Body of pancreas (tissue), 4 donors: Measurements from ENCODE around the gene ANKMY1. TPM values are rescaled to one million over a fixed set of nuclear protein-coding genes. Genes with fewer than 3 reads are reported as not detected.
"Not testable (repeated sequence)": the region's sequence is repeated elsewhere in the genome, so short reads cannot be mapped to it uniquely, and the experiment has no call there.

Experiments used
- ATAC-seq: fragments of 150-250 bp; one replicate; pipeline ENCODE4 v1.9.1; 2016
- DNase-seq, 4 donors: peaks; one replicate each; pipeline ENCODE4 v3.0.0-alpha.2; 2019
- H3K27ac ChIP-seq, 4 donors: fragments of 200-600 bp; sonication (generic); 1 replicate in 3 of 4; 2 replicates in 1 of 4; pipeline versions ENCODE4 v1.5.1 to v1.6.1; 2016 to 2019; ENCODE audit warnings: mild to moderate bottlenecking in 1 of 4, mixed read lengths in 1 of 4, moderate library complexity in 1 of 4
- H3K27me3 ChIP-seq, 2 donors: fragments of 200-600 bp; sonication (generic); one replicate each; pipeline ENCODE4 v1.6.0; 2016; ENCODE audit warnings: mild to moderate bottlenecking in 1 of 2
- H3K36me3 ChIP-seq, 2 donors: fragments of 200-600 bp; sonication (generic); replicated peaks in 1 of 2; 2 replicates each; pipeline ENCODE4 v1.5.1; 2016; ENCODE audit warnings: low read depth in 2 of 2; ENCODE audit not compliant: insufficient read depth in 1 of 2
- H3K4me1 ChIP-seq: fragments of 200-600 bp; sonication (generic); one replicate; pipeline ENCODE4 v1.6.0; 2016
- H3K4me3 ChIP-seq, 2 donors: fragments of 200-600 bp; sonication (generic); 1 replicate in 1 of 2; 2 replicates in 1 of 2; pipeline ENCODE4 v1.5.1; 2016 to 2019
- H3K9me3 ChIP-seq, 3 donors: fragments of 200-600 bp; sonication (generic); 1 replicate in 2 of 3; 2 replicates in 1 of 3; pipeline ENCODE4 v1.5.1; 2016
- CTCF ChIP-seq, 7 experiments: fragments of 450-650 bp in 4 of 7; fragments of 200-600 bp in 3 of 7; sonication (generic) in 3 of 7; IDR thresholded peaks; one replicate each; pipeline ENCODE4 v1.5.1; 2016 to 2019; ENCODE audit warnings: antibody characterized with exemption in 7 of 7
- POLR2A ChIP-seq, 3 donors: fragments of 450-650 bp; IDR thresholded peaks; one replicate each; pipeline ENCODE4 v1.6.1; 2016; ENCODE audit warnings: antibody characterized with exemption in 3 of 3, mild to moderate bottlenecking in 2 of 3
- WGBS, 2 donors: methylation state at CpG; one replicate each; pipeline ENCODE4 v1.1.5; 2017; 5-methylcytosine and 5-hydroxymethylcytosine counted together
- intact Hi-C: fragments of 100-400 bp; cut with DNase I; formaldehyde crosslinking; loops from one replicate; pipeline ENCODE4 v1.15.1; 2023
- total RNA-seq, 2 donors: library from RNA; depleted of rRNA; stranded (reverse); fragments of >200 nt; gene quantifications; one replicate each; pipeline ENCODE4 v1.1.0, GENCODE V29; 2016

The ANKMY1 gene
- total RNA-seq, 2 donors from 2014 or later = 17.9 to 26.0 TPM

GRCh38 chr2:240522406-240522805 is 35.4 kb downstream of the ANKMY1 start:
- DNase-seq = no peak
- no peak overlapping the region for H3K4me3 ChIP-seq
- no peak for ATAC-seq
- 95 to 96% methylated on average over 9 to 12 of the region's 12 CpGs for WGBS, 2 donors
- peaks cover 0 to 6% of the 10 kb centered on the region in 2 donors for H3K36me3 ChIP-seq
- no peak overlapping the region for H3K27ac ChIP-seq
- TF ChIP-seq POLR2A (IDR thresholded peaks at IDR 0.05) = no peak
- no peak for TF ChIP-seq CTCF (IDR thresholded peaks at IDR 0.05)
- H3K4me1 ChIP-seq = no peaks in the 10 kb centered on the region
- intact Hi-C loops = no loop called here
- H3K9me3 ChIP-seq = no peaks in the 10 kb centered on the region
- H3K27me3 ChIP-seq = no peaks in the 10 kb centered on the region

GRCh38 chr2:240521885-240522284 is 35.9 kb downstream of the ANKMY1 start:
- H3K9me3 ChIP-seq, H3K27ac ChIP-seq, H3K27me3 ChIP-seq, H3K36me3 ChIP-seq, intact Hi-C loops, H3K4me3 ChIP-seq, H3K4me1 ChIP-seq, ATAC-seq, DNase-seq: not testable (repeated sequence)
- 98 to 99% methylated on average over 5 of the region's 5 CpGs for WGBS, 2 donors

- no peak overlapping the region for H3K4me3 ChIP-seq
- no peaks in the 10 kb centered on the region for H3K9me3 ChIP-seq
- TF ChIP-seq POLR2A (IDR thresholded peaks at IDR 0.05) (no peak), CTCF (IDR thresholded peaks at IDR 0.05) (no peak)
- no peaks in the 10 kb centered on the region for H3K27me3 ChIP-seq
- no peak for ATAC-seq
- H3K27ac ChIP-seq = no peak overlapping the region
- no peaks in the 10 kb centered on the region for H3K4me1 ChIP-seq
- DNase-seq = no peak
- H3K36me3 ChIP-seq = peaks cover 0 to 6% of the 10 kb centered on the region in 2 donors
- intact Hi-C loops = no loop called here
- 92% methylated on average over 11 to 12 of the region's 12 CpGs for WGBS, 2 donors
These were observed 36.8 kb downstream of the ANKMY1 start for GRCh38 chr2:240520974-240521350.

- Histone ChIP-seq H3K27me3 (no peaks in the 10 kb centered on the region), H3K36me3 (peaks cover 0 to 5% of the 10 kb centered on the region in 2 donors), H3K4me3 (no peak overlapping the region), H3K27ac (no peak overlapping the region), H3K9me3 (no peaks in the 10 kb centered on the region), H3K4me1 (no peaks in the 10 kb centered on the region)
- WGBS, 2 donors = 46 to 72% methylated on average over 25 to 51 of the region's 52 CpGs
- intact Hi-C loops = no loop called here
- DNase-seq = no peak
- TF ChIP-seq CTCF (IDR thresholded peaks at IDR 0.05) (no peak), POLR2A (IDR thresholded peaks at IDR 0.05) (no peak)
- no peak for ATAC-seq
These were observed 37.4 kb downstream of the ANKMY1 start for GRCh38 chr2:240520130-240520973.

GRCh38 chr2:240519396-240520129 is 38.2 kb downstream of the ANKMY1 start:
- no peak for ATAC-seq
- no peak overlapping the region for H3K27ac ChIP-seq
- H3K4me3 ChIP-seq = no peak overlapping the region
- no peaks in the 10 kb centered on the region for H3K9me3 ChIP-seq
- intact Hi-C loops = no loop called here
- no peak for DNase-seq
- no peak for TF ChIP-seq CTCF (IDR thresholded peaks at IDR 0.05)
- no peak for TF ChIP-seq POLR2A (IDR thresholded peaks at IDR 0.05)
- 73 to 86% methylated on average over 25 of the region's 25 CpGs for WGBS, 2 donors
- no peaks in the 10 kb centered on the region for H3K27me3 ChIP-seq
- H3K36me3 ChIP-seq = no peaks in the 10 kb centered on the region
- no peaks in the 10 kb centered on the region for H3K4me1 ChIP-seq
